WTC11 (cell line): ENCODE data around the gene NOD1. TPM values are rescaled to one million over a fixed set of nuclear protein-coding genes. Genes with fewer than 3 reads are reported as not detected.

ENCODE experiments used
- ATAC-seq: fragments of 200-7000 bp; cut with Tn5 transposase; 2 replicates; pipeline ENCODE4 v1.10.0; 2021; ENCODE audit warnings: mild to moderate bottlenecking, moderate library complexity
- CTCF ChIA-PET: fragments of 300-600 bp; sonication (Branson Sonifier 250); formaldehyde crosslinking; loops from one replicate; lab custom pipeline; 2021; ENCODE audit warnings: antibody characterized with exemption; lab: Charles Lee
- POLR2A ChIA-PET: fragments of 350-600 bp; sonication (Branson Sonifier 250); formaldehyde crosslinking; loops from one replicate; lab custom pipeline; 2021; ENCODE audit warnings: antibody characterized with exemption; lab: Charles Lee
- DNase-seq: peaks from one replicate; pipeline ENCODE4 v3.0.0; 2021; ENCODE audit warnings: low spot score
- H3K27ac Mint-ChIP-seq: 2 replicates; pipeline ENCODE4 v1.8.0; 2021; ENCODE audit warnings: mixed read lengths
- H3K27me3 Mint-ChIP-seq: 2 replicates; pipeline ENCODE4 v1.8.0; 2021; ENCODE audit warnings: low read depth, mild to moderate bottlenecking, moderate library complexity, mixed read lengths
- H3K36me3 Mint-ChIP-seq: 2 replicates; pipeline ENCODE4 v1.8.0; 2021; ENCODE audit warnings: mixed read lengths
- H3K4me1 Mint-ChIP-seq: 2 replicates; pipeline ENCODE4 v1.8.0; 2022; ENCODE audit warnings: mixed read lengths
- H3K4me3 Mint-ChIP-seq: 2 replicates; pipeline ENCODE4 v1.8.0; 2021; ENCODE audit warnings: mild to moderate bottlenecking, moderate library complexity, mixed read lengths
- H3K9me3 Mint-ChIP-seq: 2 replicates; pipeline ENCODE4 v1.8.0; 2021; ENCODE audit warnings: mixed read lengths
- CREM ChIP-seq: sonication (generic); formaldehyde crosslinking; IDR thresholded peaks from 2 replicates; pipeline ENCODE4 v1.8.1; 2022; ENCODE audit warnings: mild to moderate bottlenecking, missing genetic modification reagents, moderate library complexity
- ESRRA ChIP-seq: sonication (generic); formaldehyde crosslinking; IDR thresholded peaks from 2 replicates; pipeline ENCODE4 v1.8.1; 2022; ENCODE audit warnings: mild to moderate bottlenecking, missing genetic modification reagents, borderline replicate concordance
- FOXJ3 ChIP-seq: sonication (generic); formaldehyde crosslinking; IDR thresholded peaks from 2 replicates; pipeline ENCODE4 v1.9.0; 2021; ENCODE audit warnings: missing genetic modification reagents, mild to moderate bottlenecking, borderline replicate concordance
- NR2C2 ChIP-seq: sonication (generic); formaldehyde crosslinking; IDR thresholded peaks from 2 replicates; pipeline ENCODE4 v1.8.0; 2022; ENCODE audit warnings: mild to moderate bottlenecking, missing genetic modification reagents
- TCF7 ChIP-seq: sonication (generic); formaldehyde crosslinking; IDR thresholded peaks from 2 replicates; pipeline ENCODE4 v1.8.0; 2022; ENCODE audit warnings: mild to moderate bottlenecking, low read depth, missing genetic modification reagents, moderate library complexity
- TEAD4 ChIP-seq: sonication (generic); formaldehyde crosslinking; IDR thresholded peaks from 2 replicates; pipeline ENCODE4 v1.8.0; 2022; ENCODE audit warnings: mild to moderate bottlenecking, missing genetic modification reagents
- ZBTB21 ChIP-seq: sonication (generic); formaldehyde crosslinking; IDR thresholded peaks from 2 replicates; pipeline ENCODE4 v1.8.1; 2023; ENCODE audit warnings: mild to moderate bottlenecking, missing genetic modification reagents, borderline replicate concordance
- ZNF121 ChIP-seq: sonication (generic); formaldehyde crosslinking; IDR thresholded peaks from 2 replicates; pipeline ENCODE4 v1.8.0; 2023; ENCODE audit warnings: missing genetic modification reagents
- ZNF671 ChIP-seq: fragments of 250-450 bp; sonication (Bioruptor Pico); IDR thresholded peaks from 2 replicates; pipeline ENCODE4 v1.8.0; 2021; ENCODE audit warnings: mild to moderate bottlenecking
- total RNA-seq: library from RNA; stranded (reverse); gene quantifications from 3 replicates; pipeline ENCODE4 v1.2.3, GENCODE V29; 2021
- TF ChIP-seq, protein P1 (sequence below): fragments of 250-450 bp; sonication (Bioruptor Pico); conservative IDR thresholded peaks from 2 replicates; pipeline ENCODE4 v1.9.0; 2021; ENCODE audit warnings: mild to moderate bottlenecking
- TF ChIP-seq, protein P2 (sequence below): sonication (generic); formaldehyde crosslinking; IDR thresholded peaks from 2 replicates; pipeline ENCODE4 v1.8.1; 2022; ENCODE audit warnings: missing genetic modification reagents, borderline replicate concordance
- TF ChIP-seq, protein P3 (sequence below): sonication (generic); formaldehyde crosslinking; IDR thresholded peaks from 2 replicates; pipeline ENCODE4 v1.8.1; 2022; ENCODE audit warnings: low read depth, missing genetic modification reagents, borderline replicate concordance
- TF ChIP-seq, protein P4 (sequence below): sonication (generic); formaldehyde crosslinking; IDR thresholded peaks from 2 replicates; pipeline ENCODE4 v1.8.1; 2023; ENCODE audit warnings: mild to moderate bottlenecking, missing genetic modification reagents, borderline replicate concordance
- TF ChIP-seq, protein P5 (sequence below): fragments of 250-450 bp; sonication (Bioruptor Pico); IDR thresholded peaks from 2 replicates; pipeline ENCODE4 v2.1.2; 2022; ENCODE audit warnings: mild to moderate bottlenecking, moderate library complexity

The NOD1 gene
- total RNA-seq, 1 experiment from 2014 or later, result 6.4 TPM

DNA sequence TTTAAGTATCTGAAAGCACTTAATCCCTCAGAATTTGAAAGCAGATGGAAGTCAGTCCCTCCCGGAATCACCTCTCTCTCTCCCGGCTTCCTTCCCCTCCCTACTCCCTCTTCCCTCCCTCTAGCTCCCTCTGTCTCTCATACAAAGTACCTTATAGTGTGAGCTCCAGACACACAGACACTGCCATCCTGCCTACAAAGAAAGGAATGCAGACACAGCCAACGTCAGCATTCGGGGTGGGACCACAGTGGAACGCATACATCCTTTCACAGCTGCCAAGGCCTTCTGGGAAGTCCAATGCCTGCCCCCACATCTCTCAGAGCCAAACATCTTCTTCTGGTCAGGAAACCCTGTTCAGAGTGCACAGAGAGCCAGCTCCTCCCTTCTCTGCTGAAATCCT lies 9.3 kb downstream of the NOD1 start:
- Mint-ChIP-seq H3K4me3 (peak overlapping the region; percentile 19; the same call in 1 of the 2 replicates), H3K27me3 (no peaks in the 10 kb centered on the region), H3K4me1 (peaks cover 21% of the 10 kb centered on the region), H3K9me3 (no peaks in the 10 kb centered on the region), H3K36me3 (no peaks in the 10 kb centered on the region), H3K27ac (peak overlapping the region; percentile 67)
- ChIA-PET CTCF (interaction anchor here (0.7 to 2.1 kb wide), 20 partner anchors 9 to 306 kb away, joined by 3 to 17 read pairs (median 4); partner anchors contain the start of gene NOD1), POLR2A (interaction anchor here (1.7 kb wide), 1 partner anchor 9 kb away, joined by 7 read pairs; the partner anchor contains the start of gene NOD1)
- no peak for TF ChIP-seq CREM (CRISPR knock-in tag)
- TF ChIP-seq, protein P1, sequence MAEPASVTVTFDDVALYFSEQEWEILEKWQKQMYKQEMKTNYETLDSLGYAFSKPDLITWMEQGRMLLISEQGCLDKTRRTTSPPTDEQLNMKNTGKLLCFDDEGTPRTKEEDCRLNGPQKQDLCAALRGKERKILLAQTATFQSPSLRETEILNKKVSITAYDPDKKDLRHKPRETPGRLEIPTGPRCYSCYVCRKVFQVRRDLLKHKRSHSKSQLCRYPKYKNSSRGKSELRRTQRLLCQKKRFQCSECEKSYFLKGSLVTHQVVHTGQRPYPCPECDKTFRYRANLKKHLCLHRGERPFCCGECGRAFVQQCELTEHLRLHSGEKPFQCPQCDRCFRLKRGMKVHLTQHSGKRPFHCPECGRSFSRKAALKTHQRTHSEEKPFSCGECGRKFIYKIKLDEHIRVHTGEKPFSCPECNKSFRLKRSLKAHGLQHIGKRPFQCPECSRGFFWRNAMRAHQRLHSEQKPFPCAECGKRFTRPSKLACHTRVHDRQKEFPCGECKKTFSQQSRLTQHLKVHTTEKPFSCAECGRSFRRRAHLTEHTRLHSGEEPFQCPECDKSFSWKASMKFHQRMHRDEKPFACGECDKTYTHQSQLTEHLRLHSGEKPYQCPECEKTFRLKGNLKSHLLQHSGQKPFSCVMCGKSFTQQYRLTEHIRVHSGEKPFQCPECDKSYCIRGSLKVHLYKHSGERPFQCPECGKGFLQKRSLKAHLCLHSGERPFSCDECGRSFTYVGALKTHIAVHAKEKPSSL (CRISPR knock-in tag), result no peak
- ATAC-seq (peak; percentile 99), DNase-seq (peak; percentile 68)

DNA sequence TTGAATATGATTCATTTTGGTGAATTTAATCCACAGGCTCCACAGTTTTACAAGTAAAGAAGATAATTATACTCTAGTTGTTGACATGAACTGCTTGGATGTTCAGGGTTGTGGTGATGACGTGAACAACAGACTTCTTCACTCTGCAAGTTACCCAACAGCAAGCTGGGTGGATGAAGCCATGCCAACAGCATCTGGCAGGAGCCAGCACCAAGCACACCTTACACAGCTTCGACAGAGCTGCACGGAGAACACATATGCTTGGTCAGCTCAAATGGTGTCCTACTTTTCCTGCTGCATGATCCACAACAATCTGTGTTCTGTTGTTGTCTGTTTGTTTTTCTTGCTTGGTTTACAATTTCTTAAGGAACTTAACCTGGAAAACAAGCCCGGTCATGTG lies 9.8 kb downstream of the NOD1 start:
- Mint-ChIP-seq H3K27ac (no peak overlapping the region), H3K9me3 (no peaks in the 10 kb centered on the region), H3K27me3 (no peaks in the 10 kb centered on the region), H3K4me1 (peaks cover 21% of the 10 kb centered on the region), H3K4me3 (no peak overlapping the region), H3K36me3 (no peaks in the 10 kb centered on the region)
- no peak for DNase-seq
- TF ChIP-seq TCF7 (no peak), ZNF121 (CRISPR knock-in tag) (no peak), CREM (CRISPR knock-in tag) (no peak), NR2C2 (no peak), ZBTB21 (CRISPR knock-in tag) (no peak), FOXJ3 (CRISPR knock-in tag) (no peak), ZNF671 (CRISPR knock-in tag) (no peak)
- TF ChIP-seq, protein P2, sequence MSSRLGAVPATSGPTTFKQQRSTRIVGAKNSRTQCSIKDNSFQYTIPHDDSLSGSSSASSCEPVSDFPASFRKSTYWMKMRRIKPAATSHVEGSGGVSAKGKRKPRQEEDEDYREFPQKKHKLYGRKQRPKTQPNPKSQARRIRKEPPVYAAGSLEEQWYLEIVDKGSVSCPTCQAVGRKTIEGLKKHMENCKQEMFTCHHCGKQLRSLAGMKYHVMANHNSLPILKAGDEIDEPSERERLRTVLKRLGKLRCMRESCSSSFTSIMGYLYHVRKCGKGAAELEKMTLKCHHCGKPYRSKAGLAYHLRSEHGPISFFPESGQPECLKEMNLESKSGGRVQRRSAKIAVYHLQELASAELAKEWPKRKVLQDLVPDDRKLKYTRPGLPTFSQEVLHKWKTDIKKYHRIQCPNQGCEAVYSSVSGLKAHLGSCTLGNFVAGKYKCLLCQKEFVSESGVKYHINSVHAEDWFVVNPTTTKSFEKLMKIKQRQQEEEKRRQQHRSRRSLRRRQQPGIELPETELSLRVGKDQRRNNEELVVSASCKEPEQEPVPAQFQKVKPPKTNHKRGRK (CRISPR knock-in tag), result no peak
- TF ChIP-seq, protein P3, sequence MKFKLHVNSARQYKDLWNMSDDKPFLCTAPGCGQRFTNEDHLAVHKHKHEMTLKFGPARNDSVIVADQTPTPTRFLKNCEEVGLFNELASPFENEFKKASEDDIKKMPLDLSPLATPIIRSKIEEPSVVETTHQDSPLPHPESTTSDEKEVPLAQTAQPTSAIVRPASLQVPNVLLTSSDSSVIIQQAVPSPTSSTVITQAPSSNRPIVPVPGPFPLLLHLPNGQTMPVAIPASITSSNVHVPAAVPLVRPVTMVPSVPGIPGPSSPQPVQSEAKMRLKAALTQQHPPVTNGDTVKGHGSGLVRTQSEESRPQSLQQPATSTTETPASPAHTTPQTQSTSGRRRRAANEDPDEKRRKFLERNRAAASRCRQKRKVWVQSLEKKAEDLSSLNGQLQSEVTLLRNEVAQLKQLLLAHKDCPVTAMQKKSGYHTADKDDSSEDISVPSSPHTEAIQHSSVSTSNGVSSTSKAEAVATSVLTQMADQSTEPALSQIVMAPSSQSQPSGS (CRISPR knock-in tag), result no peak
- TF ChIP-seq, protein P4, sequence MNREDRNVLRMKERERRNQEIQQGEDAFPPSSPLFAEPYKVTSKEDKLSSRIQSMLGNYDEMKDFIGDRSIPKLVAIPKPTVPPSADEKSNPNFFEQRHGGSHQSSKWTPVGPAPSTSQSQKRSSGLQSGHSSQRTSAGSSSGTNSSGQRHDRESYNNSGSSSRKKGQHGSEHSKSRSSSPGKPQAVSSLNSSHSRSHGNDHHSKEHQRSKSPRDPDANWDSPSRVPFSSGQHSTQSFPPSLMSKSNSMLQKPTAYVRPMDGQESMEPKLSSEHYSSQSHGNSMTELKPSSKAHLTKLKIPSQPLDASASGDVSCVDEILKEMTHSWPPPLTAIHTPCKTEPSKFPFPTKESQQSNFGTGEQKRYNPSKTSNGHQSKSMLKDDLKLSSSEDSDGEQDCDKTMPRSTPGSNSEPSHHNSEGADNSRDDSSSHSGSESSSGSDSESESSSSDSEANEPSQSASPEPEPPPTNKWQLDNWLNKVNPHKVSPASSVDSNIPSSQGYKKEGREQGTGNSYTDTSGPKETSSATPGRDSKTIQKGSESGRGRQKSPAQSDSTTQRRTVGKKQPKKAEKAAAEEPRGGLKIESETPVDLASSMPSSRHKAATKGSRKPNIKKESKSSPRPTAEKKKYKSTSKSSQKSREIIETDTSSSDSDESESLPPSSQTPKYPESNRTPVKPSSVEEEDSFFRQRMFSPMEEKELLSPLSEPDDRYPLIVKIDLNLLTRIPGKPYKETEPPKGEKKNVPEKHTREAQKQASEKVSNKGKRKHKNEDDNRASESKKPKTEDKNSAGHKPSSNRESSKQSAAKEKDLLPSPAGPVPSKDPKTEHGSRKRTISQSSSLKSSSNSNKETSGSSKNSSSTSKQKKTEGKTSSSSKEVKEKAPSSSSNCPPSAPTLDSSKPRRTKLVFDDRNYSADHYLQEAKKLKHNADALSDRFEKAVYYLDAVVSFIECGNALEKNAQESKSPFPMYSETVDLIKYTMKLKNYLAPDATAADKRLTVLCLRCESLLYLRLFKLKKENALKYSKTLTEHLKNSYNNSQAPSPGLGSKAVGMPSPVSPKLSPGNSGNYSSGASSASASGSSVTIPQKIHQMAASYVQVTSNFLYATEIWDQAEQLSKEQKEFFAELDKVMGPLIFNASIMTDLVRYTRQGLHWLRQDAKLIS (CRISPR knock-in tag), result no peak
- ChIA-PET CTCF (interaction anchor here (1.0 to 2.1 kb wide), 18 partner anchors 9 to 306 kb away, joined by 3 to 17 read pairs (median 4); partner anchors contain the start of gene NOD1), POLR2A (interaction anchor here (1.7 kb wide), 1 partner anchor 10 kb away, joined by 7 read pairs; the partner anchor contains the start of gene NOD1)
- no peak for ATAC-seq

DNA sequence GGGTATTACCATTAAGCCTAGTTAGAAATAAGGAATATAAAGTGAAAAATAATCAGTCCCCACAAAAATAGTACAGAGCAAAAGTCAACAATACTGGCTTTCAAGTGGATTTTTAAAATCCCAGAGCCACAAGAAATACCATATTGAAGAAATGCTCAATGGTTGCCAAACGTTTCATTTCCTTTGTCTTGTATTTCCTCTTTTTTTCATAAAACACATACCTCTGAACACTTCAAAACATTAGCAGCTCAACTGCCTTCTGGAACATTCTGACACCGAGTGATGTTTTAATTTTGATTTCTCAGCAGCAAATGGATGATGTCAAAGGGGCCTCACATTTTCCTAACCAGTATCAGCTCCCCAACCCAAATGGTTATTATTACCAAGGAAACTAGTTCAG lies 10.5 kb downstream of the NOD1 start:
- Mint-ChIP-seq H3K9me3 (no peaks in the 10 kb centered on the region), H3K27me3 (no peaks in the 10 kb centered on the region), H3K27ac (no peak overlapping the region), H3K36me3 (no peaks in the 10 kb centered on the region), H3K4me1 (peaks cover 21% of the 10 kb centered on the region), H3K4me3 (no peak overlapping the region)
- POLR2A ChIA-PET, result no interaction called here
- CTCF ChIA-PET, result interaction anchor here (1.7 kb wide), 1 partner anchor 96 kb away, joined by 9 read pairs; no protein-coding TSS in a partner anchor
- no peak for ATAC-seq
- DNase-seq, result no peak
- TF ChIP-seq TCF7 (no peak), CREM (CRISPR knock-in tag) (no peak), ESRRA (CRISPR knock-in tag) (no peak), TEAD4 (CRISPR knock-in tag) (no peak)
- TF ChIP-seq, protein P5, sequence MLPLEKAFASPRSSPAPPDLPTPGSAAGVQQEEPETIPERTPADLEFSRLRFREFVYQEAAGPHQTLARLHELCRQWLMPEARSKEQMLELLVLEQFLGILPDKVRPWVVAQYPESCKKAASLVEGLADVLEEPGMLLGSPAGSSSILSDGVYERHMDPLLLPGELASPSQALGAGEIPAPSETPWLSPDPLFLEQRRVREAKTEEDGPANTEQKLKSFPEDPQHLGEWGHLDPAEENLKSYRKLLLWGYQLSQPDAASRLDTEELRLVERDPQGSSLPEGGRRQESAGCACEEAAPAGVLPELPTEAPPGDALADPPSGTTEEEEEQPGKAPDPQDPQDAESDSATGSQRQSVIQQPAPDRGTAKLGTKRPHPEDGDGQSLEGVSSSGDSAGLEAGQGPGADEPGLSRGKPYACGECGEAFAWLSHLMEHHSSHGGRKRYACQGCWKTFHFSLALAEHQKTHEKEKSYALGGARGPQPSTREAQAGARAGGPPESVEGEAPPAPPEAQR, result no peak
- TF ChIP-seq, protein P4 (CRISPR knock-in tag), result no peak
